SJSA1 (cell line): ENCODE measurements around the gene SEPTIN10. TPM values are rescaled to one million over a fixed set of nuclear protein-coding genes. Genes with fewer than 3 reads are reported as not detected.
"Not testable (repeated sequence)": the region's sequence is repeated elsewhere in the genome, so short reads cannot be mapped to it uniquely, and the experiment has no call there.

Experiments used
- DNase-seq, 2 experiments: peaks; one replicate each; pipeline ENCODE4 v3.0.0-alpha.2; 2015 to 2020; ENCODE audit warnings: low spot score in 2 of 2, low read depth in 1 of 2
- H3K27ac ChIP-seq: fragments of 250-450 bp; sonication (Bioruptor Pico); 2 replicates; pipeline ENCODE4 v1.5.1; 2020; ENCODE audit warnings: mild to moderate bottlenecking, moderate library complexity
- H3K27me3 ChIP-seq: fragments of 250-450 bp; sonication (Bioruptor Pico); replicated peaks from 2 replicates; pipeline ENCODE4 v1.5.1; 2020; ENCODE audit warnings: mild to moderate bottlenecking, moderate library complexity
- H3K36me3 ChIP-seq: fragments of 250-450 bp; sonication (Bioruptor Pico); 2 replicates; pipeline ENCODE4 v1.5.1; 2020; ENCODE audit warnings: mild to moderate bottlenecking
- H3K4me1 ChIP-seq: fragments of 250-450 bp; sonication (Bioruptor Pico); replicated peaks from 2 replicates; pipeline ENCODE4 v1.6.1; 2021; ENCODE audit warnings: mild to moderate bottlenecking
- H3K4me3 ChIP-seq: fragments of 250-450 bp; sonication (Bioruptor Pico); 2 replicates; pipeline ENCODE4 v1.5.1; 2020; ENCODE audit warnings: mild to moderate bottlenecking
- H3K9me3 ChIP-seq: fragments of 250-450 bp; sonication (Bioruptor Pico); replicated peaks from 2 replicates; pipeline ENCODE4 v1.5.1; 2020; ENCODE audit warnings: mild to moderate bottlenecking
- total RNA-seq: library from RNA; depleted of rRNA; stranded (reverse); fragments of >200 nt; shearing (Covaris generic); gene quantifications from 2 replicates; pipeline ENCODE4 v1.2.3, GENCODE V29; 2014

The SEPTIN10 gene
- total RNA-seq, 1 experiment from 2014 or later = 103 TPM

DNA sequence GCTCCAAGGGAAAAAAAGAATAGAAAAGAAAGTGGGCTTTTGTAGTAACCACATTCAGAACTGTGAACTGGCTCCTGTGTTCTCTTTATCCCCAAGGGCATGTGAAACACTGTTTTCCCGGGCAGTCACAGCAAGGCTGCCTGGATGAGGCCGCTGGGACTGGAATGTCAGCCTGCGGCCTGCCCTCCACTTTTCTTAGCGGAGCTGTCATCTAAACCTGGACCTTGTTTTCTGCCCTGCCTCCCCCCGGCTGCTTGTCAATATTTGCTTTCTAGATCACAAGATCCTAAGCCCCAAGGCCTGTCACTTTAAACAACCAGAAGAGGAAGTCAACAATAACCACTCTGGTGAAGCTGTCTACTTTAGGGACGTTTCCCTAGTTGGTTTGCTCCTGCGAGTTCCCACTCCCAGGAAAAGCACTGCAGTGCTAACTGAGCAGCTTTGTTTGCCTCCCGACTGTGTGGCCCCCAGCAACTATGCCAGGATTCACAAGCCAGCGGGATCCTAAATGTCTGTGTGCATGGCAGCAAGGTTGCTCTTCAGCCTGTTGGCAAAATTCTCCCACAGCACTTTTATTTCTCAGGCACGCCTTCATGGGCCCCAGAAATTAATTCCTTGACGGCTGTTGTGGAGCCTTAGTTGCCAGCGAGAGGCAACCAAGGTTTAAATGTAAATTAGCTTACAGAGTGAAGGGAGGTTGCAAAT lies 31.0 kb upstream of the SEPTIN10 start:
- DNase-seq = peak in 1 of 2 experiments; percentile 33

DNA sequence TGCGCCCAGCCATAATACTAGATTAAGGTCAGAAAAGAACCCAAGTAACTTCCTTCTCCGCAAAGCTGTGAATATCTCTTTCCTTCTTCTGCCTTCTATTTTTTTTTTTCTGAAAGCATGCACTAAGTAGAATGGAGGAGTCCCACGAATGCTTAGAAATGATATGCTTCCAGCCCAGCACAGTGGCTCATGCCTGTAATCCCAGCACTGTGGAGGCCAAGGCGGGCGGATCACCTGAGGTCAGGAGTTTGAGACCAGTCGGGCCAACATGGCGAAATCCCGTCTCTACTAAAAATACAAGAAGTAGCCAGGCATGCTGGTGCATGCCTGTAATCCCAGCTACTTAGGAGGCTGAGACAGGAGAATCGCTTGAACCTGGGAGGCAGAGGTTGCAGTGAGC lies 26.2 kb upstream of the SEPTIN10 start:
- H3K4me3 ChIP-seq, H3K4me1 ChIP-seq, DNase-seq, H3K36me3 ChIP-seq, H3K27me3 ChIP-seq, H3K9me3 ChIP-seq, H3K27ac ChIP-seq: not testable (repeated sequence)

More for the DNA sequence above, 31.0 kb upstream of the SEPTIN10 start:
- H3K4me3 ChIP-seq = no peak overlapping the region
- H3K4me1 ChIP-seq = peaks cover 21% of the 10 kb centered on the region
- no peaks in the 10 kb centered on the region for H3K36me3 ChIP-seq
- no peak overlapping the region for H3K27ac ChIP-seq
- no peaks in the 10 kb centered on the region for H3K27me3 ChIP-seq
- no peaks in the 10 kb centered on the region for H3K9me3 ChIP-seq

DNA sequence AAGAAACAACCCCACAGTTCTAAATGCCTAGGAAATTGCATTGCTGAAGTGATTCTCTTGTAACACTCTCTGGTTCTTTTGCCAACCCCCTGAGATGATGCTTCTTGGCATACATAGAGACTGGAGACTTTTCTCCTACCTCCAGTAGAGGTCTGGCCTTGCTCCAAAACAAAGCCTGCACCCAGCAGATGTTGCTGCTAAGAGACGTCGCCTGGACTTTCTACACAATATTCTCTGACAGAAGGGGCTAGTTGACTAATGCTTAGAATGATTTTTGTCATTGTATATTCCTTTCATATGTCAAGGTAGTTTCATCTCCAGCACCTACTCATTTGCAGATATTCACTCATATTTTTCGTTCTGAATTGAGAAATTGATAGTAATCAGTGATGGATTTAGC lies 25.0 kb upstream of the SEPTIN10 start:
- Histone ChIP-seq H3K9me3 (no peaks in the 10 kb centered on the region), H3K27ac (no peak overlapping the region), H3K4me1 (no peaks in the 10 kb centered on the region), H3K27me3 (no peaks in the 10 kb centered on the region), H3K4me3 (no peak overlapping the region), H3K36me3 (no peaks in the 10 kb centered on the region)
- no peak for DNase-seq

DNA sequence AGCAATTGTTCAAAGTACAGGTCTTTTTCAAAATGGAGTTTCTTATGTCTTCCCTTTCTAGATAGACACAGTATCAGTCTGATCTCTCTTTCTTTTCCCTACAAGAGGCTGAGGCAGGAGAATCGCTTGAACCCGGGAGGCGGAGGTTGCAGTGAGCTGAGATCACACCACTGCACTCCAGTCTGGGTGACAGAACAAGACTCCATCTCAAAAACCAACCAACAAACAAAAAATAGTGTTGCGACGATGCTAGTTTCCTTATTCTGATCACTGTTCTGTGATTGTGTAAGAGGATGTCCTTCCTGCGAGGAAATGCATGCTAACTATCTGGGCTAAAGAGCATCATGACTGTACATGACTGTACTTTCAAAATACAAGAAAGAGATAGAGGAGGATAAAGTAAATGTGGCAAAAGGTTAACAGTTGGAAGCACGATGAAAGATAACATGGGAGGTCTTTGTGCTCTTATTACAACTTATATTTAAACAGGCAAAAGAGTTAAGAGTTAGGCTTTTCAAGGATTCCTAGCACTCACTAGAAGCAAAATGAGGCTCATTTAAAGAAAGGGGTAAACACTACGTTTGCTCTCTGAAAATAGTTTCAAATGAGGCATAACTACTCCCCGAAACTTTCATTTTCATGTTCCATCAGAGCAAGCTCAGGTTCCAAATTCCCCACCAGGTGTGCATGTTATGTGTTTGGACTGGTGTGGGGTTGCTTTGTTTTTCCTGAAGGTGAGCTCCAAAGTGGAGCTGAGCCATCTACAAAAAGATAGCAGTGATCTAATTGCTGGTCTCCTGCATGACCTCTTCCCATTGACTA lies 24.2 kb upstream of the SEPTIN10 start:
- H3K27me3 ChIP-seq = no peaks in the 10 kb centered on the region
- no peaks in the 10 kb centered on the region for H3K36me3 ChIP-seq
- H3K27ac ChIP-seq = no peak overlapping the region
- H3K4me1 ChIP-seq = no peaks in the 10 kb centered on the region
- no peak for DNase-seq
- no peaks in the 10 kb centered on the region for H3K9me3 ChIP-seq
- H3K4me3 ChIP-seq = no peak overlapping the region

DNA sequence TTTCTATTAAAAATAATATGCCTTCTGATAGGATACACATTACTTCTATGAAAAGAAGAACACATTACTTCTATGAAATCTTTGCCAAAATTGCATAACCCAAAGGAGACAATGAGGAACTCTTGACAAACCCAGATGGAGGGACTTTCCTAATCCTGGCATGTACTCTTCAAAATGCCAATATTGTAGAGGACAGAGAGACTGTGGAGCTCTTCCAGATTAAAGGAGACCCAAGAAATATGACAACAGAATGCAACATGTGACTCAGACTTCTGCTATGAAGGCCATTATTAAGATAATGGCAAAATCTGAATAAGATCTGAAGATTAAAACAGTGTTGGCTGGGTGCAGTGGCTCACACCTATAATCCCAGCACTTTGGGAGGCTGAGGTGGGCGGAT lies 22.6 kb upstream of the SEPTIN10 start:
- Histone ChIP-seq H3K27ac (no peak overlapping the region), H3K4me1 (no peaks in the 10 kb centered on the region), H3K36me3 (no peaks in the 10 kb centered on the region), H3K4me3 (no peak overlapping the region), H3K27me3 (no peaks in the 10 kb centered on the region), H3K9me3 (no peaks in the 10 kb centered on the region)
- DNase-seq = no peak

DNA sequence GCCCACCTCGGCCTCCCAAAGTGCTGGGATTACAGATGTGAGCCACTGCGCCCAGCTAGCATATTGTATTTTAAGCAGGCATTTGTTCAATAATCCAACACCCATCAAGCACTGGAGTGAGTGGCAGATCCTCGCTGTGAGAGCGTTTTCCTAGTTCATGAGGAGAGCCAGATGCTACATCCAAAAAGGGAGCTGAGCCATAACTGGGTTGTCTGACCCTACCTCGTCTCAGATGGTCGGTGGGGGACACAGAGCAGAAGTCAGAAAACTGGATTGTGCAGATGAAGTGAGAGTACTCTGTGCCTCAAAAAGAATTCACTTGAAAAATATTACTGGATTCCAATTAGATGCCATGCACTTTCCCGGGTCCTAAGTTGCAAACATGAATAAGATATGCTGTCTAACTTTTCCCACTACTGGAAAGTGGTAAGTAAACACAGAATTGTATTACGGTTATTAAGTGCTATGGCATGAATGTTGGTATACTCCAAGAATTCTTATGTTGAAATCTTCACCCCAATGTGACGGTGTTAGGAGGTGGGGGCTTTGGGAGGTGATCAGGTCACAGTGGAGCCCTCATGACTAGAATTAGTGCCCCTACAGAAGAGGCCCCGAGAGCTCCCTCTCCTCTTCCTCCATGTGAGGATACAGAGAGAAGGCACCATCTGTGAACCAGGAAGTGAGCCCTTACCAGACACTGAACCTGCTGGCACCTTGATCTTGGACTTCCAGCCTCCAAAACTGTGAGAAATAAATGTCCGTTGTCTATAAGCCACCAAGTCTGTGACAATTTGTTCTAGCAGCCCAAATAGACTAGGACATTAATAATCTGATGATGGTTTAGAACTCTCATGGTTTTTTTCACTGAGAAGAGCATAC lies 21.9 kb upstream of the SEPTIN10 start:
- Histone ChIP-seq H3K4me1 (no peaks in the 10 kb centered on the region), H3K9me3 (no peaks in the 10 kb centered on the region), H3K27me3 (no peaks in the 10 kb centered on the region), H3K36me3 (no peaks in the 10 kb centered on the region), H3K4me3 (no peak overlapping the region), H3K27ac (no peak overlapping the region)
- no peak for DNase-seq

DNA sequence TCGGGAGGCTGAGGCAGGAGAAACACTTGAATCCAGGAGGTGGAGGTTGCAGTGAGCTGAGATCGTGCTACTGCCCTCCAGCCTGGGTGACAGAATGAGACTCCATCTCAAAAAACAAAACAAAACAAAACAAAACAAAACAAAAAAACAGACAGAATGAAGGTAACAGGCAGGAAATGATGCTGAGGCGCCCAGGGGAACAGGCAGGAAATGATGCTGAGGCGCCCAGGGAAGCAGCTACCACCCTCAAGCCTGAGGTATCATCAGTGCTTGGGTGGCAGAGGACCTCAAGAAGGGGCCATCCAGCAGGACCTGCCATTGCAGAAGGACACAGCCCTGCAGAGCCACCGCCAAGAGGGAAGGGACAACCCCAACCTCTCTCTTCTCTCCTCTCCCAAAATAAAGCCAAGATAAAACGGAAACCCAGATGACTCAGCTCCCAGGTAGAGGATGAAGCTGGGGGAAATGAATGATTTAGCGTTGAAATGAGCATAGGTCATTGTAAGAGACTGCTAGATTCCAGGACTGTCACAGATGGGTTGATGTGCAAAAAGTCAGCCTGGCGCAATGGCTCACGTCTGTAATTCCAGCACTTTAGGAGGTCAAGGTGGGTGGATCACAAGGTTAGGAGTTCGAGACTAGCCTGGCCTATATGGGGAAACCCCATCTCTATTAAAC lies 19.7 kb upstream of the SEPTIN10 start:
- no peak for DNase-seq
- H3K4me3 ChIP-seq = no peak overlapping the region
- no peaks in the 10 kb centered on the region for H3K36me3 ChIP-seq
- H3K27me3 ChIP-seq = no peaks in the 10 kb centered on the region
- H3K4me1 ChIP-seq = no peaks in the 10 kb centered on the region
- H3K27ac ChIP-seq = no peak overlapping the region
- H3K9me3 ChIP-seq = no peaks in the 10 kb centered on the region

DNA sequence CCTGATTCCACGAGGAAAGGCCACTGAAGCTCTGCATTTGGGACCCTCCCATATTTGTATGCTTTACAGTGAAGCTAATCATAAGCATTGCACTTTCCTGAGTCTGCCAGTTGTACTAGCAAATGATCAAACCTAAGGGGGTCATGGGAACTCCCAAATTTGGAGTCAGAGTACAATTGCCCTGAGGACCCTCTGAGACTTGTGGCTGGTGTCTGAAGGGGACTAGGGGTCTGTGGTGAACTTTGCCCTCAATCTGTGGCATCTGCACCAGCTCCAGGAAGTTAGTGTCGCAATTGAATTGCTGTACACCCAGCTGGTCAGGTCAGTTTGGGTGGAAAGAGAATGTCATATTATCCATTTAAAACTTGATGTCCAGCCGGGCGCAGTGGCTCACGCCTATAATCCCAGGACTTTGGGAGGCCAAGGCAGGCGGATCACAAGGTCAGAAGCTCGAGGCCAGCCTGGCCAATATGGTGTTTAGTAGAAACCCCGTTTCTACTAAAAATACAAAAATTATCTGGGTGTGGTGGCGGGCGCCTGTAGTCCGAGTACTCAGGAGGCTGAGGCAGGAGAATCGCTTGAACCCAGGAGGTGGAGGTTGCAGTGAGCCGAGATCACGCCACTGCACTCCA lies 18.5 kb upstream of the SEPTIN10 start:
- H3K27ac ChIP-seq = no peak overlapping the region
- no peaks in the 10 kb centered on the region for H3K27me3 ChIP-seq
- H3K9me3 ChIP-seq = no peaks in the 10 kb centered on the region
- H3K4me1 ChIP-seq = no peaks in the 10 kb centered on the region
- no peak for DNase-seq
- no peak overlapping the region for H3K4me3 ChIP-seq
- no peaks in the 10 kb centered on the region for H3K36me3 ChIP-seq

DNA sequence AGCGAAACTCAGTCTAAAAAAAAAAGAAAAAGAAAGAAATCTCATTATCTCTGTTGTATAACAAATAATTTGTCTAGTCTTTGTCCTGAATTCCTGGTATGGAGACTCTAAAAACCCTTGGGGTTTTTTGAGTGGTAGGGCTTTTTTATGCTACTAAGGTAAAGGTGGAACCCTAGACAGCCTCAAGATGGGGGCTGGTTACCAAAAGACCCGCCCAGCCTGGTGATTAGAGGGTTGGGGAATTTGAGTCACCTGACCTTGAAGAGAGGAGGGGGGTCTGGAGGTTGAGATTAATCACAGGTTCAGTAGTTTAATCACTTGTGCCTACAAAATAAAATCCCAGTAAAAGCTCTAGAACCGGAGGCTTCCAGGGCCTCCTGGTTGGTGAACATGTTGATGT lies 18.0 kb upstream of the SEPTIN10 start:
- no peak overlapping the region for H3K4me3 ChIP-seq
- no peaks in the 10 kb centered on the region for H3K36me3 ChIP-seq
- H3K4me1 ChIP-seq = no peaks in the 10 kb centered on the region
- DNase-seq = no peak
- no peaks in the 10 kb centered on the region for H3K27me3 ChIP-seq
- H3K9me3 ChIP-seq = no peaks in the 10 kb centered on the region
- H3K27ac ChIP-seq = no peak overlapping the region

DNA sequence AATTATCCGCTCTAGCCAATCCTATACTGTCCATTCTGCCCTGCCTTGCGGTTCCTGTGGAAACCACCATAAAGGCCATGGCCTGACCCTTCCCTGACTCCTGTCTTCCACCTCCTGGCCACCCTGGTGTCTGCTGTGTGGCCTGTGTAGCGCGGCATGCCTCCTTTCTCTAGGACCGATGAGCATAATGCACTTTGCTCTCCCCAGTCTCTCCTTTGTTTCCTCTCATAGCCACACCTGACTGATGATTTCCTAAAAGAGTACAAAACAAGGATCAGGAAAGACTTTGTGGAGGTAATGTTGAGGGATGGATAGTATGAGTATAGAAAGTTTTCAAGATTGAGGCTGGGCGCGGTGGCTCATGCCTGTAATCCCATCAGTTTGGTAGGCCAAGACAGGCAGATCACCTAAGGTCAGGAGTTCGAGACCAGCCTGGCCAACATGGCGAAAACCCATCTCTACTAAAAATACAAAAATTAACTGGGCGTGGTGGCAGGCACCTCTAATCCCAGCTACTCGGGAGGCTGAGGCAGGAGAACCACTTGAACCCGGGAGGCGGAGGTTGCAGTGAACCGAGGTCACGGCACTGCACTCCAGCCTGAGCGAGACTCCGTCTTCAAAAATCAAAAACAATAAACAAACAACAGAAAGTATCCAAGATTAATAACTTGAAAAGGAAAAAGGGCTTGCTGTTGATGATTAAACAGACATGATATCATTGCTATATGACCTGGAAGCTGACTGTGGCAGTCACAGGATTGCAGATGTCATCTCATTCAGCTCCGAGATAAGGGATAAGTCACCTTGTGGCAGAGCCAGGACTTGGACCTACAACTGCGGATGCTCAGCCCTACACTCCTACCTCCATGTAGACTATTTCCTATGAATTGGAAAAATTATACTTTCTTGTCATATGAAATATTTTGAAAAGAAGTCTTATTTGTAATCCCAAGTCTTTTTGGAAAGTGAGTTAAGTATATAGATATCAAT lies 17.0 kb upstream of the SEPTIN10 start:
- Histone ChIP-seq H3K9me3 (no peaks in the 10 kb centered on the region), H3K27me3 (no peaks in the 10 kb centered on the region), H3K4me1 (no peaks in the 10 kb centered on the region), H3K4me3 (no peak overlapping the region), H3K27ac (no peak overlapping the region), H3K36me3 (no peaks in the 10 kb centered on the region)
- DNase-seq = no peak

DNA sequence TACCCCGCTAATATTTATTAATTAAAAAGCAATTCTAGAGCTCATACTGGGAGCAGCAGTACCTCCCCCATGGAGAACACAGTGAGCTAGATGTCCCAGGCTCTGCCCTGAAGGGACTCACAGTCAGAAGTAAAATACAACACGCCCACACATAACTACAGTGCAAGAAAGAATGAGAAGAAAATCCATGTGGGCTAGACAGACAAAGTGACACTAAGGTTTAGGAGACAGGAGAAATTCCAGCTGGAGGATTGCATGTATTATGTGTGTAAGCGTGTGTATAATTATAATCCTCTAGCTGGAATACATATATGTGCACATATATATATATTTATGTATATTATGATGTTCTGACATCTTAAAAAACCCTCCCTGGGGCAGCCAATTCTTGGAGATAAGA lies 16.1 kb upstream of the SEPTIN10 start:
- H3K27me3 ChIP-seq = no peaks in the 10 kb centered on the region
- H3K9me3 ChIP-seq = no peaks in the 10 kb centered on the region
- H3K4me1 ChIP-seq = no peaks in the 10 kb centered on the region
- H3K4me3 ChIP-seq = no peak overlapping the region
- H3K27ac ChIP-seq = no peak overlapping the region
- H3K36me3 ChIP-seq = no peaks in the 10 kb centered on the region
- DNase-seq = no peak

DNA sequence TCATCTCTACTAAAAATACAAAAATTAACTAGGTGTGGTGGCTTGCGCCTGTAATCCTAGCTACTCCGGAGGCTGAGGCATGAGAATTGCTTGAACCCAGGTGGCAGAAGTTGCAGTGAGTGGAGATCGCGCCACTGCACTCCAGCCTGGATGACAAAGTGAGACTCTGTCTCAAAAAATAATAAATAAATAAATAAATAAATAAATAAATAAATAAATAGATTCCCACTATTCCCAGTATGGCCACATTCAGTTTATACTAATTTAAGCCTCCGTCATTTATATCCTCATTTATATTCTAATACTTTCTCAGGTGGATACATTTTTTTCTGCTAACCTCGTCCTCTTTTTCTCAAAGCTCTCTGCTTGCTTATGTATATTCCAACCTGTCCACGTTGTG lies 14.6 kb upstream of the SEPTIN10 start:
- not testable (repeated sequence) for H3K9me3 ChIP-seq, H3K4me3 ChIP-seq, DNase-seq, H3K36me3 ChIP-seq, H3K27me3 ChIP-seq, H3K4me1 ChIP-seq, H3K27ac ChIP-seq
